DMS 273 (cell line): ENCODE measurements around the gene DAND5.

Experiments
- DNase-seq: peaks from one replicate; lab custom pipeline; 2025; ENCODE audit not compliant: unreplicated experiment; lab: John Stamatoyannopoulos, UW

The DAND5 gene

GRCh38 chr19:13008926-13009787 lies 39.8 kb downstream of the DAND5 start:
- peak; percentile 69 for DNase-seq

- DNase-seq = peak; percentile 60
Measured at GRCh38 chr19:13010038-13010991, 40.9 kb downstream of the DAND5 start.

DNA sequence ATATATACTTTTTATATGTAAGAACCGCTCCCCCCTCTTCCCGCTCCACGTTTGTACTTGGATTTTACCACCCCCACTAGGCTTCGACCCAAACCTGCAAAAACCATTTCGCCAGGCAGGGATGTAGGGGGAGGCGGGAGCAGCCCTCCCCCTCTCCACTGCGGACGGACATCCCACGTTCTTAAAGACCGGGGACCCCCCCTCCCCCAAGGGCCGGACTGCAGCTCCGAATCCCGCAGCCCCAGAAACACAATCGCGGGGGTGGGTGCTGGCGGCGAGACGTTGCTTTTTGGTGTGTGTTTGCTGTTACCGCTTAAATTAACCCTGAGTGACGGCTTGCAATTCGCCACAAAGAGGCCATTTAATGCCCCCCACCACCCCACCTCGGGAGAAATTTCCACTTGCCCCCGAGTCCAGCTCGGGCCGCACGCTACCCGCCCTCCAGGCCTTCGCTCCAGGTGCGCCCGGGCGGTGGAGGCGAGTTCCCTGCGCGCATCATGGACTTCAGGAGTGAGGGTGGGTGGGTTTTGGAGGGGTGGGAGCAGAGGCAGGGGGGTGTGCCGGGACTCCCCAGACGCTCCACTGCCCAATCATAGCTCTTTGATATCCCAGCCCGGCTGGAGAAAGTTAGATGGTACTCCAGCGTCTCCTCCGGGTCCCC lies 41.7 kb downstream of the DAND5 start:
- DNase-seq = no peak

- no peak for DNase-seq
Measured at GRCh38 chr19:13011653-13012389, 42.4 kb downstream of the DAND5 start.

DNA sequence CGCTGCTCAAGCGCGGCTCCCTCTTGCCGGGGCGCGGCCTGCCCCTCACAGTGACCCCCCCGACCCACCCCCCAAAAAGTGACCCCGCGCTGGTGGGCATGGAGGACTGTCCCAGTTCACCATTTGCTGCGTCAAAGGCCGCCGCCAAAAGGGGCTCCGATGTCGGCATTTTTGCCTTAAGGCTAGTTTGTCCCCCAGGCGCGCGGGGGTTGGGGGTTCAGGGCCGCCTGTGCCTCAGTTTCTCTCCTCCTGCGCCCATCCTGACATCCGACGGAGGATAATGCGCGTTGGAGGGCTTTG lies 43.0 kb downstream of the DAND5 start:
- DNase-seq = no peak

GRCh38 chr19:13012690-13013608 lies 43.6 kb downstream of the DAND5 start:
- DNase-seq = no peak

DNA sequence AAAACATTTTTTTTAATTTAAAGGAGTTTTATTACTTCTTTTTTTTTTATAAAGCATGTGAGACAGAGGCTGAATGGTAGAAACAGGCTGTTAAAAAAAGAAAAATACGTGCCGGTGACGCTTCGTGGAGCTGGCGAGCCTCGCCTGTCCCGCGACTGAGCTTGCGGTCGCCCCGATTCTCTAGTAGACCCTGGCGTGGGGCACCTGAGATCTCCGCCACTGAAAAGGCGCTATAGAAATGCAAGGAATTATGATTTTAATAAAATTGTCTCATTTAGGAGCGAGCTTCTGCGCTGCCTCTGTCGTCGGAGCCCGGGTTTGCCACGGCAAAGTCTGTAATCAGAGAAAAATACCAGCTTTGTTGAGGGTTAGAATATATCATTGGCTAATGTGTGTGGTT lies 44.3 kb downstream of the DAND5 start:
- DNase-seq = no peak

DNA sequence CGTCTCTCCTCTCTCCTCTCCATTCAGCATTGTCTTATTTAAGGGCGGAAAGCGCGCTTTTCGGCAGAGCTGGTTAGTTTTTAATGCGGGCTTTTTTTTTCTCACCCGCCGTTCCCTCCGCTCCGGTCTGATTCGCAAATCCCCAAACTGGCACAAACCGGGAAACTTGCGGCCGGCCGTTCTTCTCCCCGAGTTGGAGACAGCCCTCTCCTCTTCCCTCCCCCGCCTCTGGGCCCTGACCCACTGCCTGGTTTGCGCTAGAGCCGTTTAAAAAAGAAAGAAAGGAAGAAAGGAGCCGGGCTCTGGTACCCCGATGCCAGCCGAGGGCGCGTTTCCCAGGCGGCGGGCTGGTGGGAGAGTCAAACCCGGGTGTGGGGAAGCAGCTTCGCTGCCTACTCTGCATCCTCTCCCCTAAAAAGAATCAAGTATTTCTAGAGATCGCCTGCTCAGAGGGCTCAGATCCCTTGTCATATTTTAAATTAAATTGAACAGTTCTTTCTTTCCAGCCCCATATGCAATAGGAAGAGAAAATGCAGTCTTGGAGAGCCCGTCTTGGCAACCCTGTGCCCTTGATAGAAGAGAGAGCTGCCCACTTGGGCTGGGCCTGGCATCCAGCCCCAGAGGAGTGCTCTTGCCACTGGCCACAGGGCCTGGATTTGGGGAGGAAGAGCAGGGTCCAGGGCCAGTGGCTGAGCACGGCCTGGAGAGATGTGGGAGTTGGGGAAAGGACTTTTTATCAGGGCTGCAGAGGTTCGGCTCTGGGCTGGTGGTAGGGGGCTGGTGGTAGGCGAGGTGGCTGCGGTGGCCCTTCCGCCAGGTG lies 44.9 kb downstream of the DAND5 start:
- DNase-seq = no peak

DNA sequence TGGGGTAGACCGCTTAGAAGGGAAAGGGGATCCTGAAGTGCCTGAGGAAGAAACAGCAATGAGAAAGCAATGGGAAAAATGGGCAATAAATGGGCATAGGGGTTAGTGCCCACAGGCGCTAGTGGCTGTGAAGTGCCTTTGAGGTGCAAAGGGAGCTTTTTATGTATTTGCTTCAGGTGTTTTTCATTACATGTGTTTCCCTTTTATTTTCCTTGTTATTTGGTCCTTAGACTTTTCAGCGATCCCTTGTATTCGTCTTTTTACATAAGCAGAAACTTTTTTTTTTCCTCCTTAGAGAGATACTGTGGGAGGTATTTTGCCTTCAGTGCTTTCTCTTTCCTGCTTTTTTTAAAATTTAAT lies 45.5 kb downstream of the DAND5 start:
- DNase-seq = no peak

- peak; percentile 41 for DNase-seq
Measured at GRCh38 chr19:13015361-13016223, 46.2 kb downstream of the DAND5 start.

DNA sequence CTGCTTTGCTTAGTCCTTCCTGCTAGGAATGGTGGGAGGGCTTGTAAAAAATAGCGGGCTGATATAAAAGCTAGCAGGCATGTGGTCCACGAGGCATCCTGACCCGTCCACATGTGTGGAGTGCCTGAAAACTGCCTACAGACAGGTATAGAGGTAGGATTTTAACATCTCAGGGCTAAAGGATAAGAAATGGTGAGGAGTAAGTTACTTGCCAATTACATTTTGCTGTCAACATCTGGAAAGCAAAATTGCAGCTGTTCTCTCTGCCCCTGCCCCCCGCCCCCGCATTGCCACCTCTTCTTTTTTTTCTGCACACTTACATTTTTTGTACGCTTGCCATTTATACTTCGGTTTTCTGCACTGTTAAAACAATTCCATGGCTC lies 46.9 kb downstream of the DAND5 start:
- no peak for DNase-seq

DNA sequence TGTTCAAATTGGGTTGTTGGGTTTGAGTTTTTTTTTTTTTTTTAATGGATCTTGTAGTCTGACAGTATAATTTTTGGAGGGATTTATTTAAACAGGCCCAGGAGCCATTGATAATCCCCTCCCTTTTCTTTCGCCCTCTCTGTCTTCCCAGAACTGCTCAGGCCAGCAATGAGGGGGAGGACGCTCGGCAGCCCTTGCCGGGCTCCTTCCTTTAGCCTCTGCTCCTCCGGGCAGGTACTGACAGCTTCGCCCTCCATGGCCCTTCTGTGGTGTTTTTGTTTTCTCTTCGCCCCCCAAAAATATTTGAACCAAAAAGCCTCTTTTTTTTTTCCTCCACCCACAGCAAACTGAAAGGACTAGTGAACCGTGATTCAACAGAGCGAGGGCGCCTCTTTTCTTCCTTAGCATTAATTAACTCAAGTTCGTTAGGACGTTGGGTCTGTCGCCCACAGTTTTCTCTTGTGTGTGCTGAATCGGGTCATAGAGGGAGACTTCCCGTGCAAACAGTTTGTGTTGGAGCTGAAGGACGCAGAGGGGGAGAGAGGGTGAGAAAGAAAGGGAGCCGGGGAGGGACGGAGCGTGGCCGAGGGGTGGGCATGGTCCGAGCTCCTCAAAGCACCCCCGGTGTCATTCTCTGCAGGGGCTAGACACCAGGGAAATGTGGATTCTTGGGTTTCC lies 47.4 kb downstream of the DAND5 start:
- no peak for DNase-seq

DNA sequence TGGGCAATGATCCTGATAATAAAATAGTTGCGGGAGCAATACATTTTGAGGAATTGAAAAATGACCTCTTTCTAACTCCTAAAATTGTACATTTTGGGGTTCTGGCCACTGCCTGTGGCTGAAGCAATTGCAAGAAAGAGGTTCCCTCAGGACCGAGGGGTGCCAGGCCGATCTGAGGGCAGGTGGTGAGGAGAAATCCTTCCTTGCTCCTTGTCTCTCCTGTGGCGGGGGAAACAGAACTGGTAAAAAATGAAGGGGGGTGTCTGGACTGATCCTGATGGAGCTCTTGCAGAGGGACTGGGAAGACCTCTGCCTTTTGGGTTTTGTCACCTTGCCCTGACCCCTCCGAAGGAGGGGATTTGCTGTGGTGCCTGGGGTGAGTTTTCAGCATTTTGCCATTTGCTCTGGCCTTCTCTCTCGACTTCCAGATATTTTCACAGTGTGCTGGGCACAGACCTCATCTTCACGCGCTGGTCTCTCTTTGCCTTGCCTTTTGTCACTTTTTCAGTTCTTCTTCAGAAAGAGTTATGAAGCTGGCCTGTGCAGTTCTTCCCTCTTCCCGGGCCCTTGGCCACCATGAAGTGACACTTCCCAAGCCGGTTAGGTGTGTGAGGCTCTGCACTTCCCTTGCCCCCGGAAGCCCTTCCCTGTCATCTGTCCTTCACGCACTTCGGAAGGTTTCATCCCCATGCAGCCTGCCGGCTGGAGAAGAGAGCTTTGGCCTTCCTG lies 48.1 kb downstream of the DAND5 start:
- DNase-seq = no peak

- DNase-seq = peak; percentile 64
Measured at GRCh38 chr19:13018035-13018914, 48.9 kb downstream of the DAND5 start.

- no peak for DNase-seq
Measured at GRCh38 chr19:13019332-13019731, 50.0 kb downstream of the DAND5 start.

- no peak for DNase-seq
Measured at GRCh38 chr19:13020002-13020414, 50.6 kb downstream of the DAND5 start.
